ENCODE measurements around the gene COX5B. TPM values are rescaled to one million over a fixed set of nuclear protein-coding genes. Genes with fewer than 3 reads are reported as not detected.
"Not testable (repeated sequence)": the region's sequence is repeated elsewhere in the genome, so short reads cannot be mapped to it uniquely, and the experiment has no call there.

The COX5B gene
- total RNA-seq, 1 experiment from 2014 or later = 1,015 TPM

- intact Hi-C loops (cut with micrococcal nuclease); H3K4me3 ChIP-seq (ENCODE audit: low read length); H3K4me2 ChIP-seq (ENCODE audit: low read length); H2AFZ ChIP-seq (ENCODE audit: low read length); H3K27ac ChIP-seq (ENCODE audit: low read length); H3K9me2 ChIP-seq (replicated peaks; ENCODE audit: low read length); POLR2A ChIA-PET (ENCODE audit: unreplicated experiment); H3K9me3 ChIP-seq (ENCODE audit: low read length); CTCF ChIA-PET; H3K9ac ChIP-seq (ENCODE audit: low read length); H3F3A ChIP-seq (ENCODE audit: low read length, unreplicated experiment); H3K27me3 ChIP-seq (ENCODE audit: low read length); H3K4me1 ChIP-seq (ENCODE audit: insufficient read depth, low read length); BruUV-seq (replicated peaks); DNase-seq; H3K36me3 ChIP-seq (ENCODE audit: low read depth, low read length); H4K20me1 ChIP-seq (ENCODE audit: low read length); H3K79me2 ChIP-seq (ENCODE audit: low read length): not testable (repeated sequence)
- ATAC-seq = peak; percentile 49
Measured at GRCh38 chr2:97625354-97626048, 20.4 kb upstream of the COX5B start.

GRCh38 chr2:97626049-97626430 is 19.8 kb upstream of the COX5B start:
- CTCF ChIA-PET; H3K9me2 ChIP-seq (replicated peaks; ENCODE audit: low read length); H3K27ac ChIP-seq (ENCODE audit: low read length); BruUV-seq (replicated peaks); H3K36me3 ChIP-seq (ENCODE audit: low read depth, low read length); H3K4me3 ChIP-seq (ENCODE audit: low read length); H3K9ac ChIP-seq (ENCODE audit: low read length); H3K4me1 ChIP-seq (ENCODE audit: insufficient read depth, low read length); H3F3A ChIP-seq (ENCODE audit: low read length, unreplicated experiment); H3K79me2 ChIP-seq (ENCODE audit: low read length); H2AFZ ChIP-seq (ENCODE audit: low read length); H3K4me2 ChIP-seq (ENCODE audit: low read length); POLR2A ChIA-PET (ENCODE audit: unreplicated experiment); H3K27me3 ChIP-seq (ENCODE audit: low read length); H4K20me1 ChIP-seq (ENCODE audit: low read length); intact Hi-C loops (cut with micrococcal nuclease); H3K9me3 ChIP-seq (ENCODE audit: low read length): not testable (repeated sequence)
- peak; percentile 11 for DNase-seq
- peak; percentile 62 for ATAC-seq

GRCh38 chr2:97644023-97644717 is 1.7 kb upstream of the COX5B start:
- intact Hi-C loops (cut with micrococcal nuclease) = no loop called here
- no TSS peak for BruUV-seq (replicated peaks)

More at GRCh38 chr2:97644023-97644717, 1.7 kb upstream of the COX5B start:
- no peak for TF ChIP-seq CTCF (conservative IDR thresholded peaks at IDR 0.05; ENCODE audit: low read depth, low read length)
- no peak for TF ChIP-seq EZH2 (IDR thresholded peaks at IDR 0.05; ENCODE audit: low read length, unreplicated experiment)
- TF ChIP-seq EZH2phosphoT487 (IDR thresholded peaks at IDR 0.05; ENCODE audit: borderline replicate concordance, low read length) = no peak
- H2AFZ ChIP-seq (ENCODE audit: low read length) = no peak overlapping the region
- H3K9ac ChIP-seq (ENCODE audit: low read length) = no peak overlapping the region
- no peak overlapping the region for H3K27ac ChIP-seq (ENCODE audit: low read length)
- peaks cover 23% of the 10 kb centered on the region for H3K79me2 ChIP-seq (ENCODE audit: low read length)
- CTCF ChIA-PET = no interaction called here
- H3K4me2 ChIP-seq (ENCODE audit: low read length) = no peak overlapping the region
- no peaks in the 10 kb centered on the region for H3K27me3 ChIP-seq (ENCODE audit: low read length)
- H4K20me1 ChIP-seq (ENCODE audit: low read length) = no peaks in the 10 kb centered on the region
- POLR2A ChIA-PET (ENCODE audit: unreplicated experiment) = no interaction called here
- no peak overlapping the region for H3K4me3 ChIP-seq (ENCODE audit: low read length)
- H3K9me2 ChIP-seq (replicated peaks; ENCODE audit: low read length) = no peaks in the 10 kb centered on the region
- H3K36me3 ChIP-seq (ENCODE audit: low read depth, low read length) = peaks cover 20% of the 10 kb centered on the region
- peaks cover 11% of the 10 kb centered on the region for H3K4me1 ChIP-seq (ENCODE audit: insufficient read depth, low read length)
- H3K9me3 ChIP-seq (ENCODE audit: low read length) = no peaks in the 10 kb centered on the region
- no peak for ATAC-seq
- no peaks in the 10 kb centered on the region for H3F3A ChIP-seq (ENCODE audit: low read length, unreplicated experiment)
- no peak for DNase-seq

Measured in PC-3 (cell line).